Activated CD4-positive, alpha-beta T cell treated with anti-CD3 and anti-CD28 coated beads for 1 hour (primary cell): ENCODE results near the gene C9orf153.
A peak's percentile ranks its signal among the peaks of the same experiment; 100 is the strongest.
"Not testable (repeated sequence)": the region's sequence is repeated elsewhere in the genome, so short reads cannot be mapped to it uniquely, and the experiment has no call there.

Experiments
- DNase-seq: peaks from one replicate; pipeline ENCODE4 v3.0.0-alpha.2; 2020

Gene C9orf153

GRCh38 chr9:86259557-86259956 lies at the start of gene C9orf153:
C9orf153 (minus strand) TSS chr9:86259657; CDS start chr9:86229603, 30,054 bp downstream.
- no peak for DNase-seq

- no peak for DNase-seq
Observed at GRCh38 chr9:86308687-86309086, 49.2 kb upstream of the C9orf153 start.

DNA sequence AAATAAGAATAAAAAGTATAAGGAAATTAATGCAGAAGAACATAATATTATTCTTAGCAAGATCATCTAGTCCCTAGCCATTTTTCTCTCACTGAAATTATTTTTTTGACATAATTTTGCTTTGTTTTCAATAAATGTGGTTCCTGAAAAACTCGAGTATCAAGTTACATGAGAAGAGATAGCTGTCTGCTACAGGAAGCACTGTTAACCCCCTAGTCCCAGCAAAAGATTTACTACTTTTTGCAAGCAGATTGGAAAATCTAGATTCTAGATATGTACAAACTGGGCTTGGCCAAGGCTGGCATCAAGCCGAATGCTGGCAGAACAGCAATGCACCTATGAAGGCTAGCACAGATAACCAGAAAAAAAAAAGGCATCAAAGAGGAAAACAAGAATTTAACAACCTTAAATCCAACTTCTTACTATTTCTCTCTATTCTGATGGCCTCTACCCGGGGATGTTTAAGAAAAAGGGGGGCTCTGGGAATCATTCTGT lies 44.8 kb upstream of the C9orf153 start:
- no peak for DNase-seq

GRCh38 chr9:86303316-86303975 lies 44.0 kb upstream of the C9orf153 start:
- no peak for DNase-seq

DNA sequence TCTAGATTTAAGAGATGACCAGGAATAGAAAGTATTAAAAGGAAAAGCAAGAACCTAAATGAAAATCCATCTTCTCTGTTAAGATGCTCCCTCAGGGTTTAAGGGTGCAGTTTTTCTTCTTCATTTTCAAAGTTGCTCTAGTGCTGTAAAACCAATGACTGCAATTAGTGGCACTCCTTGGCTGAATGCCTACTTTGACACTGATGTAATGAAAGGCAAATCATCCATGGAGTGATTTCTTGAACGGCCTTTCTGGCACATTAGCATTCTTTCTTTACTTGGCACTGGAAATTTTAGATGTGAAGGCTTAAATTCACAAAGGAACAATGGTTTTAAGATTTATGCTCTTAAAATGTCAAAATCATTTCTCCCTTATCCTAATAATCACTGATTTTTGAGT lies 42.2 kb upstream of the C9orf153 start:
- DNase-seq, result no peak

DNA sequence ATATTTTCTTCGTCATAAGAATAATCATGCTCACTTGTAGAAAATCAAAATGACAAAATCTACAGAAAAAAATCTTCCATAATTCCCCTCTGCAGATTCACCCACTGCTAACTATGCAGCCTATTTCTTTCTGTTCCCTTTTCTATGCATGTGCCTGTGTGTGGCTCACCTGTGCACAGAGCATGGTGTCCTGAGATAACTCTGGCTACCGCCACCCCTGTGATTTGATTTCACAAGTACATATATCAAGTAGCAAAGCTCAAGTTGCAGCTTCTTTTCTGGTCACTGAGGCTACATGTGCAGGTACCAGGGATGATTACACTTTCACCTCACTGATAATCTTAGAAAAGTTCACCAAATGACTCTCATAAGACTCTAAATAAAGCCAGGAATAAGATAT lies 41.2 kb upstream of the C9orf153 start:
- DNase-seq, result no peak

- no peak for DNase-seq
Observed at GRCh38 chr9:86298873-86299272, 39.4 kb upstream of the C9orf153 start.

DNA sequence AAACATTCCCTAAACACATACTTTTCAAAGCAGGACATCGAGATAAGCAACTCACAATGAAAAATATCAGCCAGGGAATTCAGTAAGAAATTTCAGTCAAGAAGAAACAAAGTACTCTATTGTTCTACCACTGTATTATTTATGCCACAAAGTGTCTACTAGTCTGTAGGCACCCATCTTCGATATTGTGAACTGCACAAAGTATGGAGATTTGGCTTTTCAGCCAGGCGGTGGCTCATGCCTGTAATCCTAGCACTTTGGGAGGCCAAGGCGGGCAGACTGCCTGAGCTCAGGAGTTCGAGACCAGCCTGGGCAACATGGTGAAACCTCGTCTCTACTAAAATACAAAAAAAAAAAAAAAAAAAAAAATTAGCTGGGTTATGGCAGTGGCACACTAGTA lies 30.9 kb upstream of the C9orf153 start:
- not testable (repeated sequence) for DNase-seq

- DNase-seq, result no peak
Observed at GRCh38 chr9:86288499-86289198, 29.2 kb upstream of the C9orf153 start.

GRCh38 chr9:86287013-86287412 lies 27.6 kb upstream of the C9orf153 start:
- DNase-seq, result no peak

DNA sequence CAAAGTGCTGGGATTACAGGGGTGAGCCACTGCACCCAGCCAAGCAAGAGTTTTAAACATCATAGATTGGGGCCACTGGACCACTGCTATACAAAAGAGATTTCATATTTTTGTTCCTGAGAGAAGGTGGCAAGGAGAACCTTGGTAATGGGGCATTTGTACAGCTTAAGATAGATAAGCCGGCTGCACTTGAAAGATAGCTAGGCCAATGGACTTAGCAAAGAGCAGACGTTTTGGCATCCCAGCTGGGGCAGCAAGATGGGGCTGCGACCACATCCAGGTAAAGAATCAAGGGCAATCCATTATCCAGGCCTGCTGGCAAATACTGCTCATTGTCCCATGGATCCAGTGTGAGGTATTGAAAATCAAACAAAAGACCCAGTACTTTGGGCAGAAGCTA lies 26.8 kb upstream of the C9orf153 start:
- DNase-seq, result no peak

GRCh38 chr9:86285261-86285660 lies 25.8 kb upstream of the C9orf153 start:
- no peak for DNase-seq

- no peak for DNase-seq
Observed at GRCh38 chr9:86282979-86283535, 23.6 kb upstream of the C9orf153 start.

- peak; percentile 94 for DNase-seq
Observed at GRCh38 chr9:86282077-86282978, 22.9 kb upstream of the C9orf153 start, which contains the start of gene ISCA1. ISCA1 (minus strand) TSS chr9:86282538; CDS start chr9:86282458, 80 bp downstream.

- no peak for DNase-seq
Observed at GRCh38 chr9:86281593-86282076, 22.2 kb upstream of the C9orf153 start.

GRCh38 chr9:86280580-86280979 lies 21.1 kb upstream of the C9orf153 start:
- DNase-seq, result no peak

GRCh38 chr9:86279839-86280238 lies 20.4 kb upstream of the C9orf153 start:
- no peak for DNase-seq

- DNase-seq, result no peak
Observed at GRCh38 chr9:86277072-86277471, 17.6 kb upstream of the C9orf153 start.

- DNase-seq, result no peak
Observed at GRCh38 chr9:86275962-86276361, 16.5 kb upstream of the C9orf153 start.

- no peak for DNase-seq
Observed at GRCh38 chr9:86274821-86275643, 15.6 kb upstream of the C9orf153 start.

DNA sequence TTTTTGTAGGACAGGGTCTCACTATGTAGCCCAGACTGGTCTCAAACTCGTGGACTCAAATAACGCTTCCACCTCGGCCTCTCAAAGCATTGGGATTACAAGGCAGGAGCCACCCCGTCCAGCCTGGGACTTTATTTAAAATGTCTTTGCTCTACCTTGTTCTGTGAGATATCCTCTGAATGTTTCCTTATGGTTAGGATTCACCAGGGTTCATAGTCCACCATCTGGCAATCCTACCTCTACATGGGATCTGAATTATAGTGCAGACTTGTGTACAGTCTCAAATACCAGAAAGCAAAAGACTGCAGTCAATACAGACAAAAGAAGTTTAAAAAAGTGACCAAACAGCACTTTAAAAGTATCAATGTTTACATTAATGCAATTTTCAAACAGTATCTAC lies 12.8 kb upstream of the C9orf153 start:
- no peak for DNase-seq

DNA sequence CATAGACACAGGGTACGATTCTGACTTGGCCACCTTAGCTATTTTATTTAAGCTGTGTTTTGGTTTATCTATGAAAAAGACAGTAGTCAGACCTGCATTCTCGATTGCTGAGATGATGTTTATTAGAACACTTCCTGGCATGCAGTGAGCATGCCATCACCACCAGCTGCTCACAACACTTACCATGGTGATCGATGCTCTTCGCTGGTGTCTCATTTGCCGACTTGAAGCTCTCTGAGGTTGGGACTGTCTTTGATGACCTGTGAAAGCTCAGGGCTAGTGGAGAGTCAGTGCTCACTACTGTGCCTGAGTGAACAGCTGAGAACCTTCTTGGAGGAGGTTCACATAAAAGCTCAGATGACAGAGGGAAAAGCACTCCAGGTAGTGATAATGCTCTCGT lies 4.4 kb upstream of the C9orf153 start:
- DNase-seq, result no peak
